Stimulated activated CD4-positive, alpha-beta T cell treated with anti-CD3 and anti-CD28 coated beads, Interleukin-2, amount 100 ng/mL, for 48 hours (primary cell): ENCODE measurements around the gene BABAM2.

ENCODE experiments used
- DNase-seq, 2 donors: peaks; one replicate each; pipeline ENCODE4 v3.0.0-alpha.2; 2020

BABAM2 gene

DNA sequence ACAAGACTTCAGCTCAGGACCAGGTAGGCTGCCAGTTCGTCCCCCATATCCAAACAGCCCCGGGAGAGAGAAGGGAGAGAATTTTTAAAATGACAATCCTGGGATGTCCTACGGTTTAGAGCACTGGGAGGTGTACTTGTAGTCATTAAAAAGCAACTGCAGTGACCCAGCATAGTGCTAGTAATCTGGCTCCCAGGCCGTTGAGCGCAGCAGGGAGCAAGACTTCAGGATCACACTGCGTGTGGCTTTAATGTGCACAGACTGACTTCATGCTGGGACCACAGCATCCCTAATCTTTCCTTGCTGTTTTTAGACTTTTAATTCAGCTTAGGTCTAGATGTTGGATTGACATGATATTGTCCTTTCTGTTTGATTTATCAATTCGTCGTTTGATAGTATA, 282.8 kb downstream of the BABAM2 start:
- no peak for DNase-seq

DNA sequence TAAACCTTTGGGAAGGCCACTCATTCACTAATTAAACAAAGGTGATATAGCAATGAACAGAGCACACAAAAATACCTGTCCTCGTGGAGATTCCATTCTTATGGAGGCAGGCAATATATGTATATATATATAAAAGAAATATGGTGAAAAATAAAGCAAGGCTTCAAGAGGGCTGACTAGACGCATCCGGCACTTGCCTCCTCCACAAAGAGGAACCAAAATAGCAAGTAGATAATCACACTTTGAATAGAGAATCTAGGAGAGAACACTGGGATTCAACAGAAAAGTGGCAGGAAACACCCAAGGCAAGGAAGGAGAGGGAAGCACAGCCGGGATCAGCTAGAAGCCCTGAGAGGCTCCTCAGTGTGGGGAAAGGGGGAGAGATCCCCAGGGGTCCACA, 283.7 kb downstream of the BABAM2 start:
- no peak for DNase-seq

DNA sequence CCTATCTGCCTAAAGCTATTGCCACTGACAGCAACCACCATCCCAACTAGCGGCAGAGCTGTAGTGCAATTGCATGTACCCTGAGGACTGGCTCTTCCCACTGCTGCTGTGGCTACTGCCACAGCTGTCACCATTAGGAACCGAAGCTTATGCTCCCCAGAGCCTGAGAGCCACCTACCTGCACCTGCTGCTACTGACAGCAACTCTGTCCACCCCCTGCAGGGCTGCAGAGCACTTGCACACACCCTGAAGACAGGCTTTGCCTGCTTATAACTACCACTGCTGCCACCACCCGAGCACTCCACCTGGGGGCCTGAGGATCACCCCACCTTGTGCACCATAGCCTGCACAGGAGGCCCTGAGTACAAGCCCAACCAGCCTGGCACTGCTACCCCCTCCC, 284.5 kb downstream of the BABAM2 start:
- no peak for DNase-seq

DNA sequence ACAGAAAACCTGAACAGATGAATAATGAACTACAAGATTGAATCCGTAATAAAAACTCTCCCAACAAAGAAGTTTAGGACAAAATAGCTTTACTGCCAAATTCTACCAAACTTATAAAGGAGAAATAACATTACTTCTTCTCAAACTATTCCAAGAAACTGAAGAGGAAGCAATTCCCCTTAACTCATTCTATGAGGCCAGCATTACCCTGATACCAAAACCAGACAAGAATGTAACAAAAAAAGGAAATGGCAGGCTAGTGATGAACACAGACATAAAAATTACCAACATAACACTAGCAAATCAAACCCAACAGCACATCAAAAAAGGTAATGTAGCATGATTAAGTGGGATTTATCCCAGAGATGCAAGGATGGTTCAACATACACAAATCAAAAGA, 288.4 kb downstream of the BABAM2 start:
- no peak for DNase-seq

DNA sequence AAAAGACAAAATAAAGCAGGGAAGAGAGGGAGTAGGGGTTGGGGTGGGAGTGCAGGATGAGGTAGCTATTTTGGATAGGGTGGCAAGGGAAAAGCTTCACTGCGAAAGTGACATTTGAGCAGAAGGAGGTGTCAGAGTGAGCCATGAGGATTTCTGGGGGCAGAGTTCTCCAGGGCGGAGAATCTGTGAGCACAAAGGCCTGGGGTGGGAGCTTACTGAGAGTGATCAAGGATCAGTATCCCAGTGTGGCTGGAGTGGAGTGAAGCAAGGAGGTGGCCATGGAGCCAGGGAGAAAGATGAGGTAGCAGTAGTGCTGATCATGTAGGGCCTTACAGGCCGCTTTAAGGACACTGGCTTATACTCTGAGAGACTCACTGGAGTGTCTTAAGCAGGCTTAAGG, 291.3 kb downstream of the BABAM2 start:
- no peak for DNase-seq

DNA sequence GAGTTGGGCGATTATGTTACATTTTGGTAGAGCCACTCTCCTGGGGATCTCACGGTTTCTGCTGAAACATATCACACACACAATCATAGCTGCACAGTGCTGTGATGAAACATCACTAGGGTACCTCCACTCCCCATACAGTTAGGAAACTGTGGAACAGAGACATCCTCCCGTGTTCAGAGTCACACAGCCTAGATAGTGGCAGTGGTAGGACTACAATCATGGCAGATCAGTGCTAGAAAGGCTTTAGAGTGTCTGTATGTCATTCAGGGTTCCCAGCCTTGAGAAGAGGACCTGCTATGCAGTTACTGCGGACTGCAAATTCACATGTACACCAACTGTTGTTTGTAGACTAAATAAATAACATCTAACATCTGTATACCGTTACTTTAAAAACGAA, 291.8 kb downstream of the BABAM2 start:
- no peak for DNase-seq

DNA sequence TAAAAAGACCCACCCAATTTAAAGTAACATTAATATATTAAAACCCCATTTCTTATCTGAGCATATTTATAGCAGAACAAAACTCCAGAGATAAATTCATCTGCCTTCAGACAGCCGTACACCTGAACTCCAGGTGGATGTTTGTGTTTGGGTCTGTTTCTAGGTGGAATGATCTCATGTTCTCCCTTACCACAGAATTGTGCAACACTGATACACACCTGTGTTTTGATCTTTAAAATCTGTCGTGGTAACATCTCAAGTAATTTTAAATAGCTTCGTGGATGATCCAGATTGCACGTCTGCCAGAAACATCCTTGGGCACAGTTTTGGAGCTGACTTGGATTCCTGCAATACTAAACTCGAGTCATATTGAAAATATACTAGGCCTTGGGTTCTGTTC, 294.6 kb downstream of the BABAM2 start:
- no peak for DNase-seq

DNA sequence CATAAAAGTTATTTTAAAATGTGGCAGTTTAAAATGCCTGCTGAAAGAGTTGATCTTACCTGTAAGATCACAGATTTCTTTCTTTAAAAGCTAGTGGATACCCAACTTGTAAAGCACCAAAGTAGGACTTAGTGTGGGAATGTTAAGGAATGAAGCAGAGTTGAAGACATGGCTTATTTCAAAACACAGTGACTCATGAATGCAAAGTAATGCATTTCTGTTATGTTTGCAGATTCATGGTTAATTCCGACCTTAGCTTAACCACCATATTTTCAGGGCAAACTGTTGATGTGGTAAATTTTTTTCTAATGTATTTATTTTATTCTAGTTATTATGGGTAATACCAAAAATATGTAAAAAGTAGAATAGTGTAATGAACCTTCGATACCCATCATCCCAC, 295.4 kb downstream of the BABAM2 start:
- no peak for DNase-seq

DNA sequence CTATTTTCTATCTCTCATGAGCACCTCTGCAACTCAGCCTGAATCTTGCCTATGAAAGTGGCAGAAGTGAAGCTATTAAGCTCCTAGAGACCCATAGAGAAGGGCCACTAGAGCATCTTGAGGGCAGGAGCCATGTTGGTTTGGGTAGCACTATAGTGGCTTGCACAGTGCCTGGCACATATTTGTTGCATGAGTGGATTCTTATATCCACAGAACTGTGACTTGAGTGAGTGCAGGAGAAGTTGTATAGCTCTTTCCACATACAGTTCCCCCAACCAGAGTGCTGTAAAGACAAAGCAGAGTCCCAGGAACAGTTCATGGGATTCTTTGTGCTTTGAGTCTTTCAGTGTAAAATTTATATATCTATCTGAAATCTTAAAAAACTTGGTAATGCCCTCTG, 296.7 kb downstream of the BABAM2 start:
- DNase-seq, result no peak

DNA sequence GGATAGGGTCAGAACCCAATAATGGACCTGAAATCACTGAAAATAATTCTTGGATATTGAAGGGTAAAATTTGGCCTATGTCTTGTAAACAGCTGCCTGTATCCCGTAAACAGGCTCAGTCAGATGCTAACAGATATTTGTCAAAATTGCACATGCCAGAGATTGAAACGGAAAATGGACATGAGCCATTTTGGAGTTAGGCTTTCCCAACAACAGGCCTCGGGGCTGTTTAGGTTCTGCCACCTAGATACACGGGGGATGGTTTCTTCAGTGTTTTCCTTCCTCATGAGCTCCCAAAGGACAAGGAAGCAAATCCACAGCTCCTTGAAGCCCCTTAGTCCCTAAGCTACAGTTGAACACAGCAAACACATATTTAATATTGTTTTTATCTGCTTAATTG, 297.9 kb downstream of the BABAM2 start:
- DNase-seq, result no peak

DNA sequence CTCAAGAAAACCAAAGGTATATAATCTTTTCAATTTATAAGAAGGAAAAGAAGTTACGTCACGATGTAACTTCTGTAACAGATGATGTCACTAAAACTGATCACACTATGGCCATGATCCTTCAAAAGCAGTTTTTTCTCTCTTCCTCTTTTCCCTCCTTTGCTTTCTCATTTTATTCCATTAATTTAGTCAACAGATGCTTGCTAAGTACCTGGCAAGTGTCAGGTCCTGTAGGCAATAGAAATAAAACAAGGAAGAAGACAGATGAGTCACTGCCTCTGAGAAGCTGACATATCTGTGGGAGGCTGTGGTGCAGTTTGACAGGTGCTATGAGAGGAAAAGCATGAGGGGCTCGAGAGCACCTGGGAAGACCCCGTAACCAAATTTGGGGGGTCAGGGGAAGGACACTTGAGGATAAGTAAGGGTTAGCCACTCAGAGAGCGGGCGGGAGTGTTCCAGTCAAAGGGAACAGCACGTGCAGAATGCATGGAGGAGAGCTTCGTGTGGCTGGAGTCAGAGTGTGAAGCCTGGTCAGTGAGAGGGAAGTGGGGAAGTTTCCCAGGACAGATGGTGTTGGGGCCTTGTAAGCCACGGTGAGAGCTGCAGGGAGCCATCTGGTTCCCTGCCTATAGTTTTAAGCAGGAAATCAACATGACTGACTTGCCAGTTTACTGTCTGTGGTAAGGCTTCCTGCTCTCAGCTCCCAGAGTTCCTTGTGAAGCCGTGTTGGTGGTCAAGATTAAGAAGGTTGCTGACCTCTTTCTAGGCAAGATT, 303.3 kb downstream of the BABAM2 start:
- no peak for DNase-seq

DNA sequence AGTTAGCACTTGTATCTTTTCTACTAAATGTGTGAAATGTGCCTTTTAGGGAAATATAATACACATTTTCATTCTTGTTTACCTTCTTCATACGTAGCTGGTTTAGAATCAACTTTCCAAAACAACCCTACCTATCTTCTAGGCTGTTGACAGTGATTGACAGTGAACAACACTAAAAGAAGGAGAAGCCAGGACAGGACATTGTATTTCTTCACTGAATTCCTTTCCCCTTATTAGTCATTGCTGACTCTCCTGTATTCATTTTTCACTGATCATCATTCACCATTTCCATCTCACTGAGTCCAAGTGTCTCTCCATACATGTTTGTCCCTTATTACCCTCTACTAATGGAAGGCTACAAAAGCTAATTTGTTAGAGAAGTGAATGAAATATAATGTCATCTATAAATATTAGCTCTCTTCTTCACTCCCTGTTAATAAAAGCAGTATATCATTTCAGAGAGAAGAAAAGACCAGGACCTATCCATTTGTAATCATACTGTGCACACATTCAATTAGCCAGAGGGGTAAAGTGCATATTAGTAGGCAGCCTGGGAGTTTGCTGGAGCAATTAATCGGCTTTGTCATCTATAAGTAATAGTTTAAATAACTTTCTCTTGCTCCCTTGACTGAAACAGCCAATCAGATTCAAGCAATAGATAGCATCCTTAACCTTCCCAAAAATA, 309.6 kb downstream of the BABAM2 start:
- DNase-seq, result no peak

DNA sequence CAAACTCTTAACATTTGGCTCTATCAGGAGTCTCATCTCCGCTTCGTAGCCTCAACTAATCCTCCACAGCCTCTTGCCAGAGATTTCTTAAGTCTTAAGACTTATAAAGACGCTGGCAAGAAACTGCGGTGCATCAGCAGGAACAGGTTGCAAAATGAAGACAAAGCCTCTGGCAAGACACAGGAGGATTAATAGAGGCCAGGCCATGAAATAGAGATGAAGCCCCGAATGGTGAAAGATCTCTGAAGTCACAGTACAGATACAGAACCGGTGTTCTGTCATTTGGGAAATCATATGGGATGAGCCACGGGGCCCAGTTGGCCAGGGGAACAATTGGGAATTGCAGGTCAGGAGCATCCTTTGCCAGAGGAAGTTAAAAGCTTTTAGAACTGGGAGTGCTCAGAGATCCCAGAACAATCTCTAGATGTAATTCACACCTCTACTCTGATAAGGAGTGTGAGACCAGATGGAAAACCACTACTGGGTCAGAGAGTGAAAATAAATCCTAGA, 311.2 kb downstream of the BABAM2 start:
- DNase-seq, result no peak

DNA sequence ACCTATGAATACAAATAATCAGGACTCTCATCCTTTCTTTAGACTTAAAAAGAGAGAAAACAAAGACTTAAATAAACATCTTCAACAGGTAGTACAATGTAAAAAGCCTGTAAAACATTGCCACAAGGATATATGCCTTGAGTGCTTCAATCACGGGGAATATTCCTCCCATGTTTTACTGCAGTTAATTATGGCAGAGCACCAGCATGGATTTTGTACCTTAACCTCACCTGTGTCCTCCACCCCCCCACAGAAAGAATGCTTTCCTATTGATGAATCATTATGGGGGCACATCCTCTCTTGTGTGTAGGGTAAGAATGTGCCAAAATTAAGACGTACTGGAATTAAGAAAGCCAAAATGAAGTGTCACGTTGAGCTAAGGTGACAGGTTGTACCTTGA, 312.2 kb downstream of the BABAM2 start:
- DNase-seq, result no peak

DNA sequence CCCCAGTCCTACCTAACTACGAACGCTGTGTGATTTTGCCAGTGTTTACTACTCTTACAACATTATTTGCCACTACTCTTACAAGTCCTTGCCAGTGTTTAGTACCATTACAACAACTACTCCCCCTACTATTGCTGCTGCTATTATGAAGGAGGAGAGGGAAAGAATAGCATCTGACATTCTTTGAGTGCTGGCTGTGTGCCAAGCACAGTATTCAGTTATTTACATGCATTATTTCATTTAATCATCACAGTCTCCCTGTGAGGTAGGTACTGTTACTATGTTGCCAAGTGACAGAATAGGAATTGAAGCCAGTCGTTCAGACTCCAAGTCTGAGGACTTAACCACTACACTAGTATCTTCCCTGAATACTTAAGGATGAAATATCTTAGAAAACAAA, 316.2 kb downstream of the BABAM2 start:
- no peak for DNase-seq

DNA sequence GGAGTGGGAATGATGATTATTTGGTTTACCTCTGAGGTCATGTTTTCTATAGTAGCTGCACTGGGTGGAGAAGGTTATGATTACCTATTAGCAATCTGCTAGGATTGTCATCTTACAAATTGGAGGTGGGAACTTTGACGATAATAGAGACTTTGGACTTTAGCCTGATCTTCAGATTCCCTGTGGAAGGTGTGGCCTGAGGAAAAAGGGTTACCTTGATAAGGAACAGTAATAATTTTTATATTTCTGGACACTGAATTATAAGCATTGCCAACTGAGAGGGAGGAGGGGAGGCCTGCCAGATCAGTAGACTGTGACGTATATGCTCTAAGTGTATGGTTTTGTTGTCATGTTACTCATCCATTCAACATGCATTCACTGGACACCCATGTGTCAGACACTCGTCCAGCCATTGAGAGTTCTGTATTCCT, 318.7 kb downstream of the BABAM2 start:
- no peak for DNase-seq

DNA sequence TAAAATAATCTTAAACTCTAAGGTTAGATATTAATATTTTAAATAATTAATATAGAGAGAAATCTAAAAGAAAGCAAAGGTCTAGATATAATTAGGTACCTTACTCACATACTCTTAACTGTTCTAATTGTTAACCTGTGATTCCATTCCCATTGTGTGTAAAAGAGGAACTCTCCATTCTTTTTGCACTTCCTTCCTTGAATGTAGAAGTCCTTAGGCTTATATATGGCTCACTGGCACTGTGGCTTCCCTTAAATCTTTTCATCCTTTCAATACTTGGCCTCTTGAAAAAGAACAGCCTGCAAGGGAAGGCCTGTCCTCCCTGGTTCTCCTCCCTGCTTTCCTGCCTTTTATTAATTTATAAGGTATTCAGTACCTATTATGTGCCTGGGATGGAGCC, 319.3 kb downstream of the BABAM2 start:
- no peak for DNase-seq

DNA sequence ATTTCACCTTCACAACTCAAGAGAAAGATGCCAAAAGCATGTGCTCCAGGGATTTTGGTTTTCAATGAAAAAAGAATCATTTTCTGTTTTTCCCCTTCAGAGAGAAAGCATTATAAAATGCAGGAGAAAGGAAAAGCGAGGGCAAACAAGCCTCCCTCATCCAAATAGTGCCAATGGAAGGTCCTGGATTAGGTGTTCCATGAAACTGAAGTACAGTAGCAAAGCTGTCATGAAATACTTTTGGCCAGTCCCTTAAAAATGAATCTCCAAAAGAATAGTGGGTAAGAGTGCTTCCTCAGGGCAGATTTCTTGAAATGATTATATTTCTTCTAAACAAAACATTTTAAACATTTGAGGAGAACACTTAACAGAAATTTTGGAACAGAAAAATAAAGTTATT, 320.0 kb downstream of the BABAM2 start:
- no peak for DNase-seq

DNA sequence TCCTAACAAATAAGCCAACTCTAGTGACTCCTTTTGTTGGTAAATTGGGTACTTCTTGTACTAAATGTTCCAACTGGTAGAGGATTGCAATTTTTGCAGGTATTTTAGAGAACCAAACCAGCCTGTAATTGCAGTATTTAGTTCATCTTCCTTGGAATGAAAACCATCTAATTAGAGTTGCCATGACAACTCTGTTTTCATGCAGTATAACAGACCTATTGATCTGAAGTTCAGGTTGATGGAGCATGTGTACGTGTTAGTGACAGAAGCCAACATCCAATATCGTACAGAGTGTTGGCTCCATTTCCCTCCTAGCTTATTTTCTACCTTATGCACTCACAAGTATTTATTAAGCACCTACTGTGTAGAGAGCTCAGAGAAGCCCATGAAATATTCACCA, 325.8 kb downstream of the BABAM2 start:
- no peak for DNase-seq

DNA sequence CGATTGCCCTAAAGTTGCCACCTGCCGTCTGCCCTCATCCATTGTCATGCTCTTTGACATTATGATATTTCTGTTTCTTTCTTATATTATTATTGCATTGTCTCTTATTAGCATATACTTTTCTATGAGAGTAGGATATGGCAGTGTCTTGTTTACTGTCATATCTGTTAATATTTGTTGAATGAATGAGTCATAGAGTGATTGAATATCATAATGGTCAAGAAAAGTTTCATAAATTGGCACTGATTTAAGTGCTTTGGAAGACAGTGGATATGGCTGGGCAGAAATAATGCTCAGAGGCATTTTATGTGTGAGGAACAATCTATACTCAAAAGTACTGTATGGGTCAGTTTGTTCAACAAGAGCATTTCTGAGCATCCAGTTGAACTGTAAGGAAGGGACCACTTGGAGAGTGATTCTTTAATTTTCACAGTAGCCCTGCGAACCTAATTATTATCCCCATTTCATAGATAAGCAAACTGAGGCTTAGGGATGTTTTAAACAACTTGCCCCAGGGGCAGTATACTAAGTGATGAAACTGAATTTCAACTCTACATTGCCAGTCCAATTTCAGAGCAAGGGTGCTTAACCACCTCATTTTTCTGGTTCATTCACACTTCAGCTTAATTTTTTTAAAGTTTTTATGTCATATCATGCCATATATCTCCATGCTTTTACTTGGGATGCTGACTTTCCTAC, 326.7 kb downstream of the BABAM2 start:
- DNase-seq, result no peak

DNA sequence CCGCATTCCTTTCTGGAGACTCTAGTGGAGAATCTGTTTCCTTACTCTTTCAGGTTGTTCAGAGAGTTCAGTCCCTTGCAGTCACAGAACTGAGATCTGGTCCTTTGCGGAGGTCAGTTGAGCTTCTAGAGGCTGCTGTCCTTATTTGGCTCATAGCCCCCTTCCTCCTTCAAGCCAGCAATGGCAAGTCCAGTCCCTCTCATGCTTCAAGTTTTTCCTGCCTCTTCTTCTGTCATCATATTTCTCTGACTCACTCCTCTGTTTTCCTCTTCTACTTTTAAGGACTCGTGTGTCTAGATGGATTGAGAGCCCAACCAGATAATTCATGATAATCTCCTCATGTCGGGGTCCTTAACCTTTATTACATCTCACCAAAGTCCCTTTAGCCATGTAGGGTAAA, 328.6 kb downstream of the BABAM2 start:
- DNase-seq, result no peak

DNA sequence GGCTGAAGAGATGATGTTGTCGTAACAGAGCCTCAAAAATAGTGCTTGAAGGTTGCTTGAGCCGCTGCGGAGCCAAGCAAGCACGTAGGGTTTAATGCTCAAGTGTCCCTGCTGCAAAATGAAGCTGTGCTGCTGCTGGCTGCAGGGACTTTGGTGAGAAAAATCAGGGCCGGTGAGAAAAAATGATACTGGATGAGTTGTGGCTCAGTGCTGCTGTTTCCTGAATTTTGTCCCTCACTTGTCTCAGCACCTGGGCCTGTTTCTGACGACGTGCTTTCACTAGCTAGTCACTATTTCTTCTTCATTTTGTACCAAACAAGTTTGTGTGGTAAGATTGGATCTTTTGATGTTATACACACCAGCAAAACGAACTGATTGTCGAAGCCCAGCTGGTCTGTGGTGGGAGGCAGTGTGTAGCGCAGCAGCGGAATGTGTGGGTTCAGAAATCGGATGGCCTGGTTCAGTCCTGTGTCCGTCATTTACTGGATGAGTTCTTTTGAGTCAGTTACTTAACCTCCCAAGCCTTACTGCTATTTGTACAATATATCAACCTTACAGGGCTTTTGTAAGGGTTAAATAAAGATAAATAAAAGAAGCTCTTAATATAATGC, 329.3 kb downstream of the BABAM2 start:
- DNase-seq, result no peak

DNA sequence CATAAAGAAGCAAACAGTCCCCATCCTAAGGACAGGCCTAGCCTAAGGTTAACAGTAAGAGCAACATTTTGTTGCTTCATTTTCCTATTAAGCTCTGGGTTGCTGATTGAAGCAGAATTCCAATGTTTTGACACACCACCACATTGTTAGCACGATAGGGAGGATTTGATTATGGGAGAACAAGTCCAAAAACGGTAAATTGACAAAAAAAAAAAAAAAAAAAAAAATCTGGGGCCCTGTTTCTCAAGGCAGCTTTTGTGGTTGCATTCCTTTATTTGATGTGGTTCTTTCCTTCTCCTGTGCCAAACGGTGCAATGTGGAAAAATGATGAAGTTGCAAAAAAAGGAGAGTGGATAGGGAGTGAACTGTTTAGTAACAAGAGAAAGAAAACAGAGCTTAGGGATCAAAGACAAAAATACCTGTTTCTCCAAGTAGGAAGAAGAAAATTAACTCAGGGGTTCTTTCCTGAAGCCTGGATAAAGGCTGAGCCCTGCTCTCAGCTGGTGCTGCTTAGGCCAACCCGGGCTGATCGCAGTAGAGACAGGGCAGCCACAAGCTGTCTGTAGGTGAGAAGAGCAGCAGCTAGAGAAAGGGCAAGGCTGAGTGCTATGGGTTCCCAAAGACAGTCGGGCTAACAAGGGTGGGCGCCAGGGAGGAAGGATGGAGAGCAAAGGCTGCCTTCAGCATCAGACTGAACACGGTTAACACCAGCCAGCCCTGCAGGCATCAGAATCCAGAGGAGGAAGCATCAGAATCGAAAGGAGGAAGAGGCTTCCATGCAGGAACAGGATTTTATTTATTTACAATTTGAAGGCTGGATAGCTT, 334.3 kb downstream of the BABAM2 start:
- DNase-seq, result no peak
